Suprapubic skin (tissue), 4 donors: ENCODE measurements around the gene MYH7.

ENCODE experiments used
- EP300 ChIP-seq: sonication (generic); formaldehyde crosslinking; IDR thresholded peaks from one replicate; pipeline ENCODE4 v1.6.1; 2017; ENCODE audit warnings: antibody characterized with exemption
- POLR2A ChIP-seq, 2 donors: fragments of 450-650 bp; IDR thresholded peaks; one replicate each; pipeline ENCODE4 v1.6.1; 2017; ENCODE audit warnings: antibody characterized with exemption in 2 of 2, mild to moderate bottlenecking in 2 of 2, moderate library complexity in 2 of 2
- POLR2AphosphoS5 ChIP-seq, 3 donors: sonication (generic); formaldehyde crosslinking; IDR thresholded peaks; one replicate each; pipeline ENCODE4 v1.6.1; 2017; ENCODE audit warnings: antibody characterized with exemption in 3 of 3
- TF ChIP-seq, protein P1 (sequence below), 2 donors: fragments of 200-600 bp in 1 of 2; fragments of 450-650 bp in 1 of 2; sonication (generic) in 1 of 2; IDR thresholded peaks; one replicate each; pipeline ENCODE4 v1.5.1; 2016 to 2019; ENCODE audit warnings: antibody characterized with exemption in 2 of 2, mild to moderate bottlenecking in 1 of 2, moderate library complexity in 1 of 2

DNA sequence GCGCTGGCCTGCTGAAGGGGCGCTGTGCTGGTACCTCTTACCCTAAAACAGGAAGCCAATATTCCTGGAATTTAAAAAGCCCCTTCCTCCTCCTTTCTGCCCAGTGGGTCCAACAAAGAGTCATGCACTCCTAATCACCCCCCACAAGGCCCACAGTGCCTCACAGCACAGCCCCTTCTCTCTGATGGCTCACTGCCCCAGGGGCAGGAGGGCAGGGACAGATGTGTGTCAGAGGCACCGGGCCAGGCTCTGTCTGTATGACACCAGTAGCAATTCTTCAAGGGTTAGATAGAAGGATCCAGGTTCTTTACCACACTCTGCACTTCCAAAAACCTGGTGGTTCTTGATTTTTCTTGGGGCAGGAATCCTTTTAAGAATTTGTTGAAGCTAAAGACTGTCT, 36.3 kb downstream of the MYH7 start:
- TF ChIP-seq, protein P1, sequence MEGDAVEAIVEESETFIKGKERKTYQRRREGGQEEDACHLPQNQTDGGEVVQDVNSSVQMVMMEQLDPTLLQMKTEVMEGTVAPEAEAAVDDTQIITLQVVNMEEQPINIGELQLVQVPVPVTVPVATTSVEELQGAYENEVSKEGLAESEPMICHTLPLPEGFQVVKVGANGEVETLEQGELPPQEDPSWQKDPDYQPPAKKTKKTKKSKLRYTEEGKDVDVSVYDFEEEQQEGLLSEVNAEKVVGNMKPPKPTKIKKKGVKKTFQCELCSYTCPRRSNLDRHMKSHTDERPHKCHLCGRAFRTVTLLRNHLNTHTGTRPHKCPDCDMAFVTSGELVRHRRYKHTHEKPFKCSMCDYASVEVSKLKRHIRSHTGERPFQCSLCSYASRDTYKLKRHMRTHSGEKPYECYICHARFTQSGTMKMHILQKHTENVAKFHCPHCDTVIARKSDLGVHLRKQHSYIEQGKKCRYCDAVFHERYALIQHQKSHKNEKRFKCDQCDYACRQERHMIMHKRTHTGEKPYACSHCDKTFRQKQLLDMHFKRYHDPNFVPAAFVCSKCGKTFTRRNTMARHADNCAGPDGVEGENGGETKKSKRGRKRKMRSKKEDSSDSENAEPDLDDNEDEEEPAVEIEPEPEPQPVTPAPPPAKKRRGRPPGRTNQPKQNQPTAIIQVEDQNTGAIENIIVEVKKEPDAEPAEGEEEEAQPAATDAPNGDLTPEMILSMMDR (IDR thresholded peaks at IDR 0.05) = no peak
- TF ChIP-seq POLR2A (IDR thresholded peaks at IDR 0.05) (no peak), POLR2AphosphoS5 (IDR thresholded peaks at IDR 0.05) (no peak), EP300 (no peak)
